ENCODE measurements around the gene PDLIM4.

- no peak for TF ChIP-seq CTCF (IDR thresholded peaks at IDR 0.05; ENCODE audit: insufficient read depth, low read length)
- TF ChIP-seq, protein P1, sequence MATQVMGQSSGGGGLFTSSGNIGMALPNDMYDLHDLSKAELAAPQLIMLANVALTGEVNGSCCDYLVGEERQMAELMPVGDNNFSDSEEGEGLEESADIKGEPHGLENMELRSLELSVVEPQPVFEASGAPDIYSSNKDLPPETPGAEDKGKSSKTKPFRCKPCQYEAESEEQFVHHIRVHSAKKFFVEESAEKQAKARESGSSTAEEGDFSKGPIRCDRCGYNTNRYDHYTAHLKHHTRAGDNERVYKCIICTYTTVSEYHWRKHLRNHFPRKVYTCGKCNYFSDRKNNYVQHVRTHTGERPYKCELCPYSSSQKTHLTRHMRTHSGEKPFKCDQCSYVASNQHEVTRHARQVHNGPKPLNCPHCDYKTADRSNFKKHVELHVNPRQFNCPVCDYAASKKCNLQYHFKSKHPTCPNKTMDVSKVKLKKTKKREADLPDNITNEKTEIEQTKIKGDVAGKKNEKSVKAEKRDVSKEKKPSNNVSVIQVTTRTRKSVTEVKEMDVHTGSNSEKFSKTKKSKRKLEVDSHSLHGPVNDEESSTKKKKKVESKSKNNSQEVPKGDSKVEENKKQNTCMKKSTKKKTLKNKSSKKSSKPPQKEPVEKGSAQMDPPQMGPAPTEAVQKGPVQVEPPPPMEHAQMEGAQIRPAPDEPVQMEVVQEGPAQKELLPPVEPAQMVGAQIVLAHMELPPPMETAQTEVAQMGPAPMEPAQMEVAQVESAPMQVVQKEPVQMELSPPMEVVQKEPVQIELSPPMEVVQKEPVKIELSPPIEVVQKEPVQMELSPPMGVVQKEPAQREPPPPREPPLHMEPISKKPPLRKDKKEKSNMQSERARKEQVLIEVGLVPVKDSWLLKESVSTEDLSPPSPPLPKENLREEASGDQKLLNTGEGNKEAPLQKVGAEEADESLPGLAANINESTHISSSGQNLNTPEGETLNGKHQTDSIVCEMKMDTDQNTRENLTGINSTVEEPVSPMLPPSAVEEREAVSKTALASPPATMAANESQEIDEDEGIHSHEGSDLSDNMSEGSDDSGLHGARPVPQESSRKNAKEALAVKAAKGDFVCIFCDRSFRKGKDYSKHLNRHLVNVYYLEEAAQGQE (IDR thresholded peaks at IDR 0.05; ENCODE audit: insufficient replicate concordance, low read depth) = no peak
- no peak for TF ChIP-seq GABPA (IDR thresholded peaks at IDR 0.05; ENCODE audit: low read depth)
These were observed 3.4 kb downstream of the PDLIM4 start for GRCh38 chr5:132260714-132261551.
